ENCODE measurements around the gene LCN1. TPM values are rescaled to one million over a fixed set of nuclear protein-coding genes. Genes with fewer than 3 reads are reported as not detected.
A peak's percentile ranks its signal among the peaks of the same experiment; 100 is the strongest.

The LCN1 gene
- total RNA-seq, 1 donor from 2014 or later: not detected

DNA sequence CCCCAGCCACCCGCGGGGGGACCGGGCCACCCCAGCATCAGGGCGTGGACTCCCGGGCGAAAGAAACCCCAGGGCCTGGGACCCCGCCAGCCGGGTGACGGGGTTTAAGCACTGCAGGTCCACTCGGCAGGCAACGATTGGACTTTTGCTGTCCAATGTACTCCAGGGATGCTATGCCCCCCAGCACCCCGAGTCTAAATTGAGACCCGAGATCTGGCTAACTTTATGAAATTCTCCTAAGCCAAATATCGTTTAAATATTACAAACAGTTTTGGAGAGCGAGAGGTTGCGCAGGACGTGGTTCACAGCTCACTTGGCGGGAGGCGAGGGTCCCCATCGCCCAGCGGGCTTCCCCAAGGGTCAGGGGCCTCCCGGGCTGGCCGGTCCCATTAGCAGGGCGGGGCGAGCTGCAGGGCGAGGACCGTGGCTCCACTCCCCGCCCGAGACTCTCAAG, 21.1 kb upstream of the LCN1 start:
- TF ChIP-seq, protein P1, sequence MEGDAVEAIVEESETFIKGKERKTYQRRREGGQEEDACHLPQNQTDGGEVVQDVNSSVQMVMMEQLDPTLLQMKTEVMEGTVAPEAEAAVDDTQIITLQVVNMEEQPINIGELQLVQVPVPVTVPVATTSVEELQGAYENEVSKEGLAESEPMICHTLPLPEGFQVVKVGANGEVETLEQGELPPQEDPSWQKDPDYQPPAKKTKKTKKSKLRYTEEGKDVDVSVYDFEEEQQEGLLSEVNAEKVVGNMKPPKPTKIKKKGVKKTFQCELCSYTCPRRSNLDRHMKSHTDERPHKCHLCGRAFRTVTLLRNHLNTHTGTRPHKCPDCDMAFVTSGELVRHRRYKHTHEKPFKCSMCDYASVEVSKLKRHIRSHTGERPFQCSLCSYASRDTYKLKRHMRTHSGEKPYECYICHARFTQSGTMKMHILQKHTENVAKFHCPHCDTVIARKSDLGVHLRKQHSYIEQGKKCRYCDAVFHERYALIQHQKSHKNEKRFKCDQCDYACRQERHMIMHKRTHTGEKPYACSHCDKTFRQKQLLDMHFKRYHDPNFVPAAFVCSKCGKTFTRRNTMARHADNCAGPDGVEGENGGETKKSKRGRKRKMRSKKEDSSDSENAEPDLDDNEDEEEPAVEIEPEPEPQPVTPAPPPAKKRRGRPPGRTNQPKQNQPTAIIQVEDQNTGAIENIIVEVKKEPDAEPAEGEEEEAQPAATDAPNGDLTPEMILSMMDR (IDR thresholded peaks at IDR 0.05; ENCODE audit: partially characterized antibody, unreplicated experiment): no peak
- no peak for DNase-seq
- Mint-ChIP-seq H3K27me3 (ENCODE audit: unreplicated experiment) (peaks cover 6% of the 10 kb centered on the region), H3K4me3 (ENCODE audit: unreplicated experiment) (peak overlapping the region; percentile 85), H3K9me3 (ENCODE audit: unreplicated experiment) (no peaks in the 10 kb centered on the region), H3K4me1 (ENCODE audit: low read depth, unreplicated experiment) (peaks cover 3% of the 10 kb centered on the region), H3K27ac (ENCODE audit: unreplicated experiment) (no peak overlapping the region), H3K36me3 (ENCODE audit: unreplicated experiment) (no peaks in the 10 kb centered on the region)

DNA sequence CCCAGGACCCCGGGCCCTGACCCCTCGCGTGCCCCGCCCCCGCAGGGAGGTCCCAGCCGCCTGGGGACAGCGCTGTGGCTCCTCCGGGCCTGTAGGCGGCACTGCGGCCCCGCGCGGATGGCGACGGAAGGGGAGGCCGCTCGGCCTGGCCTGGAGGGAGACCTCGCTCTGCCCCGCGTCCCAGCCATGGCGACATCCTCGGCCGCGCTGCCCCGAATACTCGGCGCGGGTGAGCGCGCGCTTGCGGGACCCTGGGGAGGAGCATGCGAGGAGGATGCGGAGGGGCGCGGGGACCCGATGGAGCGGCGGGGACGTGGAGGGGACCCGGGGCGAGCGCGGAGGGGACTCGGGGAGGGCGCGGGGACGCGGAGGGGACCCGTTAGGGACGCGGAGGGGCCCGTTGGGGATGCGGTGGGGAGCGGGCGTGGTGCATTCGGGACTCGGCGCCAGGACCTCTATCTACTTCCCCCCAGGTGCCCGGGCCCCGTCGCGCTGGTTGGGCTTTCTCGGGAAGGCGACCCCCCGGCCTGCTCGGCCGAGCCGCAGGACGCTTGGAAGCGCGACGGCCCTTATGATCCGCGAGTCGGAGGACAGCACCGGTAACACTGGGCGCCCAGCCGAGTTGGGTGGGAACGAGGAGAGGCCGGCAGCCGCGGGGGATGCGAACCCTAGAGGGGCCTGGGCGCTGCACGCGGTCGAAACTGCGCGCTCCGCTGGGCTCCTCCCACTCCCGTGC, 20.5 kb upstream of the LCN1 start, which contains the start of gene MRPS2:
TSS of gene MRPS2 (plus strand) at position 158 of the 736 bp plus-strand sequence. CDS start at position 187, 29 bp downstream.
- H3K27ac Mint-ChIP-seq (ENCODE audit: unreplicated experiment): no peak within 1 kb of the TSS
- H3K4me3 Mint-ChIP-seq (ENCODE audit: unreplicated experiment): peak within 1 kb of the TSS; percentile 87
- no peaks in the 10 kb centered on the region for H3K36me3 Mint-ChIP-seq (ENCODE audit: unreplicated experiment)
- peaks cover 3% of the 10 kb centered on the region for H3K4me1 Mint-ChIP-seq (ENCODE audit: low read depth, unreplicated experiment)
- TF ChIP-seq, protein P1 (IDR thresholded peaks at IDR 0.05; ENCODE audit: partially characterized antibody, unreplicated experiment): peak; percentile 62
- H3K9me3 Mint-ChIP-seq (ENCODE audit: unreplicated experiment): peaks cover 2% of the 10 kb centered on the region
- H3K27me3 Mint-ChIP-seq (ENCODE audit: unreplicated experiment): peaks cover 8% of the 10 kb centered on the region
- peak; percentile 98 for DNase-seq

DNA sequence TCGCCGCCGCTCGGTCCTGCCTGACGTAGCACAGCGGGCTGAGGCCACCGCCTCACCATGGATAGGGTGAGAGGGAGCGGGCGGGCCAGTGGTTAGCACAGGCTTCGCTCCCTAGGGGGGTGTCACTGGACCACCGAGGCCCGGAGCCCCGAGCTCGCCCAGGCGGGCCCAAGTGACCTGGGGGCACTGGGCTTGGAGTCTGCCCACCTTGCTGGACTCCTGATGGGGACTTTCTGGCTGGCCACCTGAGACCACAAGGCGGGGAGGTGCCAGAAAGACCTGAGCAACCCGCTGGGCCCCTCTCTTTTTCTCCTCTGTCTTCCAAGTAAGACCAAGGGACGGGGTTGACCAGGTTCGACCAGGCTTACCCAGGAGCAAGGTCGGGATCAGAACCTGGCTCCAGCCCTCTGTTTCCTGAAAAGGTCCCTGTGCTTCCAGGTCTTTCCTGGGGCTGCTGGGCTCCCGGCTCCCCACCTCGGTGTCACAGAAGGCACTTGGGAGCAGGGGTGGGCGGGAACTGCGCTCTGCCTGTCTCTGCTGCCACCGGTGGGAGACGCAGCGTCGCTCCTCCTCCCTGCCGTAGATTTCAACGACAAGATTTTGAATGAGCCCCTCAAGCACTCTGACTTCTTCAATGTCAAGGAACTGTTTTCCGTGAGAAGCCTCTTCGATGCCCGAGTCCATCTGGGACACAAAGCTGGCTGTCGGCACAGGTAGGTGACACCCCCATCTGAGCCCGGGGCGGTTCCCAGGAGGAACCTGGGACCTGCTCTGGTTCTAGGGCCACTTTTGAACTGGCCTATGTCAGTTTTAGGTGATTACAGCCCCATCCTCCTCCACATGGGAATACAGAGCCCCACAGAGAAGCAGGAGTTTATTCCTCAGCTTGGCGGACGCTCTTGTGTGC, 19.7 kb upstream of the LCN1 start:
- peaks cover 8% of the 10 kb centered on the region for H3K27me3 Mint-ChIP-seq (ENCODE audit: unreplicated experiment)
- no peaks in the 10 kb centered on the region for H3K36me3 Mint-ChIP-seq (ENCODE audit: unreplicated experiment)
- TF ChIP-seq, protein P1 (IDR thresholded peaks at IDR 0.05; ENCODE audit: partially characterized antibody, unreplicated experiment): no peak
- peaks cover 3% of the 10 kb centered on the region for H3K4me1 Mint-ChIP-seq (ENCODE audit: low read depth, unreplicated experiment)
- H3K9me3 Mint-ChIP-seq (ENCODE audit: unreplicated experiment): peaks cover 2% of the 10 kb centered on the region
- no peak for DNase-seq
- no peak overlapping the region for H3K27ac Mint-ChIP-seq (ENCODE audit: unreplicated experiment)
- peak overlapping the region; percentile 82 for H3K4me3 Mint-ChIP-seq (ENCODE audit: unreplicated experiment)

DNA sequence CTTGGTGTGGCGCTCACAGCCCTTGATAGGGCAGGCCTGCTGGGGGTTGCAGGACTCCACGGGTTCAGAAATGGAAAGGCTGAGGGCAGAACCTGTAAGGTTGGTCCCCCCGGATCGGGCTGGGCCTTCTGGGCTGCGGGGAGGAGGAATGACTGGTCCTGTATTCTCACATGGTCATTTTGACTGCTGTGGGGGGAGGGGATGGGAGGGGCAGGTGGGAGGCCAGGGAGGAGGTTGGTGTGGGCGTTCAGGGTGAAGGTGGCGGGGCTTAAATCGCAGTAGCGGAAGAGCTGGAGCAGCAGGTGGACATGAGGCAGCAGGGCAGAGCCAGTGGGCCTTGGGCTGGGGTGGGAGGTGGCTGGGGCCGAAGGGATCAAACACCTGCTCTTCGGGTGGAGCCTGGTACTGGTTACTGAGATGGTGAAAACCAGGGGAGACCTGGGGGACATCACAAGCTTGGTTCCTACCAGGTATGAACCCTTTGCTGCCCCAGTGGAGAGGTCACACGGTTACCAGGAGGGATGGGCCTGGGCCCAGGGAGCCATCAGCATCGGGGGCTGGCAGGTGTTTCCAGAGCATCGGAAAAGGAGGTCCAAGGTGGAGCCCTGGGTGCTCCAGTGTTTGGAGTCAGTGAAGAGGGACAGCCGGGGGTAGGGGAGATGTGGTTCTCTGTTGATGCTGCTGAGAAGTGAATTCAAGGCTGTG, 18.9 kb upstream of the LCN1 start:
- H3K4me1 Mint-ChIP-seq (ENCODE audit: low read depth, unreplicated experiment): peaks cover 5% of the 10 kb centered on the region
- no peaks in the 10 kb centered on the region for H3K36me3 Mint-ChIP-seq (ENCODE audit: unreplicated experiment)
- no peak overlapping the region for H3K27ac Mint-ChIP-seq (ENCODE audit: unreplicated experiment)
- TF ChIP-seq, protein P1 (IDR thresholded peaks at IDR 0.05; ENCODE audit: partially characterized antibody, unreplicated experiment): no peak
- no peak overlapping the region for H3K4me3 Mint-ChIP-seq (ENCODE audit: unreplicated experiment)
- peaks cover 3% of the 10 kb centered on the region for H3K9me3 Mint-ChIP-seq (ENCODE audit: unreplicated experiment)
- H3K27me3 Mint-ChIP-seq (ENCODE audit: unreplicated experiment): peaks cover 8% of the 10 kb centered on the region
- no peak for DNase-seq
